Thymus (tissue), 11 donors: ENCODE results near the gene OR13J1. TPM values are rescaled to one million over a fixed set of nuclear protein-coding genes. Genes with fewer than 3 reads are reported as not detected.
A peak's percentile ranks its signal among the peaks of the same experiment; 100 is the strongest.

Experiments used
- DNase-seq, 9 donors: peaks; one replicate each; pipeline ENCODE4 v3.0.0-alpha.2; 2013; ENCODE audit warnings: low spot score in 9 of 9, low read depth in 6 of 9, missing footprints in 1 of 9
- H3K27ac ChIP-seq, 2 donors: one replicate each; pipeline ENCODE4 v1.5.1; 2013; ENCODE audit warnings: control low read depth in 1 of 2, low read depth in 1 of 2, low read length in 1 of 2, mild to moderate bottlenecking in 1 of 2, moderate library complexity in 1 of 2
- H3K27me3 ChIP-seq, 2 donors: one replicate each; pipeline ENCODE4 v1.5.1; 2013; ENCODE audit warnings: low read length in 1 of 2; ENCODE audit not compliant: control insufficient read depth in 2 of 2, insufficient read depth in 1 of 2
- H3K36me3 ChIP-seq, 2 donors: one replicate each; pipeline ENCODE4 v1.5.1; 2013; ENCODE audit warnings: low read length in 1 of 2, mild to moderate bottlenecking in 1 of 2, moderate library complexity in 1 of 2; ENCODE audit not compliant: control insufficient read depth in 2 of 2, insufficient read depth in 2 of 2
- H3K4me1 ChIP-seq, 2 donors: one replicate each; pipeline ENCODE4 v1.5.1; 2013; ENCODE audit warnings: low read length in 2 of 2; ENCODE audit not compliant: control insufficient read depth in 2 of 2, insufficient read depth in 2 of 2
- H3K4me3 ChIP-seq, 2 donors: one replicate each; pipeline ENCODE4 v1.5.1; 2013; ENCODE audit warnings: low read length in 2 of 2, control low read depth in 1 of 2, mild to moderate bottlenecking in 1 of 2
- H3K9me3 ChIP-seq, 2 donors: one replicate each; pipeline ENCODE4 v1.5.1; 2013; ENCODE audit warnings: low read length in 1 of 2, mild to moderate bottlenecking in 1 of 2; ENCODE audit not compliant: control insufficient read depth in 2 of 2, insufficient read depth in 1 of 2
- WGBS: extraction: QIAGEN DNeasy Blood & Tissue Kit; methylation state at CpG from one replicate; pipeline ENCODE4 v1.1.7; 2013; 5-methylcytosine and 5-hydroxymethylcytosine counted together
- polyA plus RNA-seq: library from polyadenylated mRNA; stranded (reverse); fragments of 200-250 nt; gene quantifications from one replicate; pipeline ENCODE4 v1.2.3, GENCODE V29; 2013
- total RNA-seq: library from RNA; stranded (reverse); fragments of 120-200 nt; gene quantifications from one replicate; pipeline ENCODE4 v1.2.4, GENCODE V29; 2013
- donor health status: healthy.

The OR13J1 gene
- total and polyA plus RNA-seq, 2 donors = not detected

GRCh38 chr9:35842795-35843194 lies 27.4 kb downstream of the OR13J1 start:
- Histone ChIP-seq H3K4me3 (no peak overlapping the region), H3K9me3 (peaks cover 0 to 3% of the 10 kb centered on the region in 2 donors), H3K27me3 (peaks cover 0 to 8% of the 10 kb centered on the region in 2 donors), H3K27ac (no peak overlapping the region), H3K36me3 (peaks cover 5 to 6% of the 10 kb centered on the region in 2 donors), H3K4me1 (peaks cover 5 to 29% of the 10 kb centered on the region in 2 donors)
- 93% methylated on average over 3 of the region's 3 CpGs for WGBS
- no peak for DNase-seq

GRCh38 chr9:35842020-35842745 lies 28.0 kb downstream of the OR13J1 start:
- WGBS = 95% methylated on average over 17 of the region's 17 CpGs
- peaks cover 0 to 3% of the 10 kb centered on the region in 2 donors for H3K9me3 ChIP-seq
- peaks cover 3 to 5% of the 10 kb centered on the region in 2 donors for H3K36me3 ChIP-seq
- peaks cover 0 to 8% of the 10 kb centered on the region in 2 donors for H3K27me3 ChIP-seq
- H3K27ac ChIP-seq = no peak overlapping the region
- no peak overlapping the region for H3K4me3 ChIP-seq
- H3K4me1 ChIP-seq = peaks cover 0 to 23% of the 10 kb centered on the region in 2 donors
- no peak for DNase-seq

- peaks cover 0 to 3% of the 10 kb centered on the region in 2 donors for H3K9me3 ChIP-seq
- peaks cover 0 to under 1% of the 10 kb centered on the region in 2 donors for H3K36me3 ChIP-seq
- 98% methylated on average over 5 of the region's 5 CpGs for WGBS
- DNase-seq = no peak
- no peak overlapping the region for H3K4me3 ChIP-seq
- peaks cover 0 to 6% of the 10 kb centered on the region in 2 donors for H3K27me3 ChIP-seq
- peaks cover 0 to 17% of the 10 kb centered on the region in 2 donors for H3K4me1 ChIP-seq
- no peak overlapping the region for H3K27ac ChIP-seq
Observed at GRCh38 chr9:35841645-35841900, 28.6 kb downstream of the OR13J1 start.

DNA sequence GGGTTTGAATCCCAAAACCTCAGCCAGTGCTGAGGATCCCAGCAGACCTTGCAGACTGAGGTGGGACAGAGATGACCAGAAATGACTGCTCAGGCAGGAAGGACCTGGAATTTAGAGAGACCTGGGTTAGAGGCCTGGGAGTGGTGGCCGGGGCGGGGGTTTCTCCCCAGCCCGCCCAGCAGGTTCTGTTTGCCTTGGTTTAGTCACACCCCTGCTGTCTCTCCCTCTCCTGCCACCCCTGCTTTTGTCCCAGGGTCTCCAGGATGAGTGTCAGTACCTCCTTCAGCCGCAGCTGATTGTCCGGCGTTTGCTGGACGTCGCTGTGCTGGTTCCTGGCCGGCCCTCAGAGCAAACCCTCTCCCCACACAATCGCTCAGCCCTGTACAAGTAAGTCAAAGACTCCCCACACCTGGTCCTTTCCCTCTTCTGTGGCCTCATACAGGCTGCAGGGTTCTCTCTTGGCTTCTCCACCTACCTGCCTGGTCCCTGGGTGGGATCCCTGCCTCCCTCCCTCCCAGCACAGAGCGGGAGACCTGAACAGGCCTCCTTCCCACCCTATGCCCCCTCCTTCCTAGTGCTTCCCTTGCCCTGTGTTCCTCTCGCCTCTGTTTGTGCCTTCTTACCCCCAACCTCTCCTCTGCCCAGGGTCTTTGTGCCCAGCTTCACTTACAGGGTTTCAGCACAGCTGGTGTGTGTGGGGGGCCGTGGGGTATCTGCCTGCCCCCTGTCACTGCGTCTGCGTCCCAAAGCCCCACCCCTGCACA lies 29.1 kb downstream of the OR13J1 start:
- H3K4me3 ChIP-seq = no peak overlapping the region
- 97% methylated on average over 15 of the region's 15 CpGs for WGBS
- peaks cover 0 to 12% of the 10 kb centered on the region in 2 donors for H3K4me1 ChIP-seq
- no peaks in the 10 kb centered on the region for H3K36me3 ChIP-seq
- DNase-seq = no peak
- H3K9me3 ChIP-seq = no peaks in the 10 kb centered on the region
- peaks cover 0 to 1% of the 10 kb centered on the region in 2 donors for H3K27me3 ChIP-seq
- no peak overlapping the region for H3K27ac ChIP-seq

DNA sequence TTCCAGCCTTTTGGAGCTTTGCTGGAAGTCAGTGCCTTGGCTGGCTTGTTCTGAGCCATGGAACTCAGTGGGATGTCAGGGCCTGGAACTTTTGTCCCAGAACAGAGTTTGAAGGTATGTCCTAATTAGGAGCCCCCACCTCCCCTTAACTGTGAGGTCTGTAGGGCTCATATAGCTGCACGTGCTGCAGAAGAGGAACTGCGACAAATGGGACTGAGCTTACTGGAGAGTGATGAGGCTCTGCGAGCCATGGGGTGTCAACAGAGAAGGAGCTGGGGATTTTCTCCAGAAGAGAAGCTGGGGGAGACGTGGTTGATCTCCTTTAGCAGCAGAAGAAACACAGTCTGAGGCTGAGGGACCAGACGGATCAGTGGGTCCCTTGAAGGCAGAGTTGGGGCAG lies 30.3 kb downstream of the OR13J1 start:
- H3K4me1 ChIP-seq = peaks cover 0 to 4% of the 10 kb centered on the region in 2 donors
- no peaks in the 10 kb centered on the region for H3K27me3 ChIP-seq
- no peaks in the 10 kb centered on the region for H3K36me3 ChIP-seq
- DNase-seq = no peak
- no peak overlapping the region for H3K27ac ChIP-seq
- 93% methylated on average over 5 of the region's 5 CpGs for WGBS
- no peaks in the 10 kb centered on the region for H3K9me3 ChIP-seq
- H3K4me3 ChIP-seq = no peak overlapping the region

- DNase-seq = no peak
- no peaks in the 10 kb centered on the region for H3K27me3 ChIP-seq
- WGBS = 97% methylated on average over 5 of the region's 5 CpGs
- H3K36me3 ChIP-seq = no peaks in the 10 kb centered on the region
- H3K4me3 ChIP-seq = no peak overlapping the region
- no peak overlapping the region for H3K27ac ChIP-seq
- H3K9me3 ChIP-seq = no peaks in the 10 kb centered on the region
- peaks cover 6 to 24% of the 10 kb centered on the region in 2 donors for H3K4me1 ChIP-seq
Observed at GRCh38 chr9:35836595-35836994, 33.6 kb downstream of the OR13J1 start.

- Histone ChIP-seq H3K36me3 (no peaks in the 10 kb centered on the region), H3K27ac (no peak overlapping the region), H3K9me3 (no peaks in the 10 kb centered on the region), H3K4me3 (no peak overlapping the region), H3K27me3 (no peaks in the 10 kb centered on the region), H3K4me1 (peaks cover 6 to 24% of the 10 kb centered on the region in 2 donors)
- 95% methylated on average over 2 of the region's 2 CpGs for WGBS
- no peak for DNase-seq
Observed at GRCh38 chr9:35835766-35836165, 34.4 kb downstream of the OR13J1 start.

- Histone ChIP-seq H3K36me3 (no peaks in the 10 kb centered on the region), H3K27ac (no peak overlapping the region), H3K9me3 (no peaks in the 10 kb centered on the region), H3K27me3 (no peaks in the 10 kb centered on the region), H3K4me1 (peaks cover 6 to 24% of the 10 kb centered on the region in 2 donors), H3K4me3 (no peak overlapping the region)
- WGBS = 98% methylated on average over 3 of the region's 3 CpGs
- DNase-seq = peak in 1 of 9 donors; percentile 40
Observed at GRCh38 chr9:35835216-35835632, 35.0 kb downstream of the OR13J1 start.
